Duodenal mucosa (tissue), 2 donors: ENCODE results near the gene IQCN.

Source experiments
- H3K27ac ChIP-seq: one replicate; pipeline ENCODE4 v1.7.0; 2013; ENCODE audit warnings: low read depth, low read length
- H3K27me3 ChIP-seq, 2 donors: one replicate each; pipeline ENCODE4 v1.7.0; 2013; ENCODE audit warnings: low read length in 2 of 2, control low read depth in 1 of 2; ENCODE audit not compliant: insufficient read depth in 2 of 2, control insufficient read depth in 1 of 2
- H3K36me3 ChIP-seq, 2 donors: one replicate each; pipeline ENCODE4 v1.7.0; 2013; ENCODE audit warnings: low read length in 2 of 2, control low read depth in 1 of 2; ENCODE audit not compliant: insufficient read depth in 2 of 2, control insufficient read depth in 1 of 2
- H3K4me1 ChIP-seq, 2 donors: one replicate each; pipeline ENCODE4 v1.7.0; 2013; ENCODE audit warnings: low read length in 2 of 2, control low read depth in 1 of 2; ENCODE audit not compliant: insufficient read depth in 2 of 2, control insufficient read depth in 1 of 2
- H3K4me3 ChIP-seq, 2 donors: one replicate each; pipeline ENCODE4 v1.7.0; 2013; ENCODE audit warnings: low read length in 2 of 2, low read depth in 1 of 2
- H3K9ac ChIP-seq, 2 donors: one replicate each; pipeline ENCODE4 v1.7.0; 2013; ENCODE audit warnings: low read length in 2 of 2, low read depth in 1 of 2
- H3K9me3 ChIP-seq, 2 donors: one replicate each; pipeline ENCODE4 v1.7.0; 2013; ENCODE audit warnings: low read length in 2 of 2, control low read depth in 1 of 2; ENCODE audit not compliant: control insufficient read depth in 1 of 2

Gene IQCN

GRCh38 chr19:18223860-18224524 lies 50.3 kb downstream of the IQCN start:
- no peaks in the 10 kb centered on the region for H3K9me3 ChIP-seq
- H3K9ac ChIP-seq, result peak overlapping the region; percentile 57 to 80
- H3K4me1 ChIP-seq, result peaks cover 8 to 19% of the 10 kb centered on the region in 2 donors
- no peak overlapping the region for H3K27ac ChIP-seq
- peak overlapping the region; percentile 58 to 78 for H3K4me3 ChIP-seq
- H3K27me3 ChIP-seq, result peaks cover 21 to 24% of the 10 kb centered on the region in 2 donors
- H3K36me3 ChIP-seq, result no peaks in the 10 kb centered on the region

GRCh38 chr19:18221815-18222725 lies 52.2 kb downstream of the IQCN start:
- Histone ChIP-seq H3K27ac (no peak overlapping the region), H3K36me3 (no peaks in the 10 kb centered on the region), H3K4me3 (no peak overlapping the region), H3K4me1 (peaks cover 8 to 19% of the 10 kb centered on the region in 2 donors), H3K9me3 (no peaks in the 10 kb centered on the region), H3K9ac (no peak overlapping the region), H3K27me3 (peaks cover 21 to 22% of the 10 kb centered on the region in 2 donors)

- H3K4me1 ChIP-seq, result peaks cover 8 to 16% of the 10 kb centered on the region in 2 donors
- H3K4me3 ChIP-seq, result no peak overlapping the region
- H3K27me3 ChIP-seq, result peaks cover 15% of the 10 kb centered on the region in 2 donors
- no peaks in the 10 kb centered on the region for H3K36me3 ChIP-seq
- no peaks in the 10 kb centered on the region for H3K9me3 ChIP-seq
- no peak overlapping the region for H3K9ac ChIP-seq
- no peak overlapping the region for H3K27ac ChIP-seq
These were observed 53.5 kb downstream of the IQCN start for GRCh38 chr19:18220632-18221275.

- peaks cover 8% of the 10 kb centered on the region in 2 donors for H3K27me3 ChIP-seq
These were observed 54.2 kb downstream of the IQCN start for GRCh38 chr19:18219911-18220631.

GRCh38 chr19:18218600-18218999 lies 55.7 kb downstream of the IQCN start:
- H3K4me3 ChIP-seq, result no peak overlapping the region
- H3K9ac ChIP-seq, result no peak overlapping the region
- H3K27me3 ChIP-seq, result peaks cover 5 to 6% of the 10 kb centered on the region in 2 donors
- no peaks in the 10 kb centered on the region for H3K4me1 ChIP-seq
- no peaks in the 10 kb centered on the region for H3K36me3 ChIP-seq
- no peak overlapping the region for H3K27ac ChIP-seq
- no peaks in the 10 kb centered on the region for H3K9me3 ChIP-seq

More at GRCh38 chr19:18219911-18220631, 54.2 kb downstream of the IQCN start:
- Histone ChIP-seq H3K36me3 (no peaks in the 10 kb centered on the region), H3K4me1 (peaks cover 5 to 11% of the 10 kb centered on the region in 2 donors), H3K9ac (no peak overlapping the region), H3K4me3 (no peak overlapping the region), H3K9me3 (no peaks in the 10 kb centered on the region), H3K27ac (no peak overlapping the region)

GRCh38 chr19:18218159-18218558 lies 56.1 kb downstream of the IQCN start:
- H3K4me3 ChIP-seq, result no peak overlapping the region
- H3K27me3 ChIP-seq, result peaks cover 5 to 6% of the 10 kb centered on the region in 2 donors
- no peak overlapping the region for H3K9ac ChIP-seq
- no peaks in the 10 kb centered on the region for H3K4me1 ChIP-seq
- H3K27ac ChIP-seq, result no peak overlapping the region
- no peaks in the 10 kb centered on the region for H3K36me3 ChIP-seq
- H3K9me3 ChIP-seq, result no peaks in the 10 kb centered on the region

DNA sequence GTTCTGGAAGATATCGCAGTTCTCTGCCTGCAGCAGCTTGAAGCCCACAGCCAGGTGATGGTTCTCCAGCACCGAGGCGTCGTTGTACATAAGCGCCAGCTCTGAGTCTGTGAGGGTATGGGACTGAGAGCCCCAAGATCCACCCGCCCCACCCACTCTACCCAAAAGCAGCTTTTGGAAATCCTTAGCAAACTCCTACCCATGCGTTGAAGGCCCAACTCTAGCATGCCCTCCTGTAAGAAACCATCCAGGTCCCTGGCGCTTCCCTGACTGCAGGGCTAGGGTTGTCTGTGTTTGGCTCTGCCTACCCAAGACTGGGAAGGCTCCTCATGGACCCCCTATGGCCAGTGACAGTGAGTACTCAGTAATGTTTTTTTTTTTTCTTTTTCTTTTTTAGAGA lies 57.5 kb downstream of the IQCN start:
- Histone ChIP-seq H3K27ac (no peak overlapping the region), H3K4me1 (no peaks in the 10 kb centered on the region), H3K36me3 (no peaks in the 10 kb centered on the region), H3K9ac (no peak overlapping the region), H3K9me3 (no peaks in the 10 kb centered on the region), H3K4me3 (no peak overlapping the region), H3K27me3 (peaks cover 5 to 6% of the 10 kb centered on the region in 2 donors)

- Histone ChIP-seq H3K9ac (no peak overlapping the region), H3K36me3 (no peaks in the 10 kb centered on the region), H3K27ac (no peak overlapping the region), H3K4me1 (no peaks in the 10 kb centered on the region), H3K27me3 (no peaks in the 10 kb centered on the region), H3K4me3 (no peak overlapping the region), H3K9me3 (no peaks in the 10 kb centered on the region)
These were observed 59.3 kb downstream of the IQCN start for GRCh38 chr19:18214779-18215433.

DNA sequence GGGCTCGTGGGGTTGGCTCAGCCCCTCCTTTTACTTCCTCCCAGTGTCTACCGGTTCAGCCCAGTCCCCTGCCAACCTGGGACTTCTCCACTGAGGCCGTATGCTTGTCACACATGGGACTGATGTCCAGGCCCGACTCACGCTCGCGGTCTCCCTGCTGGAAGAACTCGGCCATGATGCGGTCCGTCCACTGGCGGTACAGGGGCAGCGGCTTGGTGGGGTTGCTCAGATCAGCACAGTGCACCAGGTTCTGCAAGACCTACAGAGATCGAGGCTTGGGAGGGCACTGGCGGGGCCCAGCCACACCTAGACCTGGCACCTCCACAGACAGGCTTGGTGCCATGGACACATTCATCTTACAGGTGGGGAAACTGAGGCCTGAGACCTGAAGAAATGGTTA lies 62.6 kb downstream of the IQCN start:
- no peaks in the 10 kb centered on the region for H3K4me1 ChIP-seq
- no peak overlapping the region for H3K9ac ChIP-seq
- H3K4me3 ChIP-seq, result no peak overlapping the region
- no peaks in the 10 kb centered on the region for H3K27me3 ChIP-seq
- H3K9me3 ChIP-seq, result no peaks in the 10 kb centered on the region
- no peak overlapping the region for H3K27ac ChIP-seq
- H3K36me3 ChIP-seq, result no peaks in the 10 kb centered on the region
